ENCODE data around the gene TAF6L. TPM values are rescaled to one million over a fixed set of nuclear protein-coding genes. Genes with fewer than 3 reads are reported as not detected.

TAF6L gene
- total and polyA plus RNA-seq, 9 of the 15 experiments (the other 6 are each of a cell fraction or from before 2014, with no cell fraction given) = 0.04 to 45.5 (median 20.8) TPM

- no peak for TF ChIP-seq CHD7 (IDR thresholded peaks at IDR 0.05; ENCODE audit: low read depth, low read length)
- no peak for TF ChIP-seq ILK (tag; IDR thresholded peaks at IDR 0.05; ENCODE audit: borderline replicate concordance, low read depth)
- no peak for TF ChIP-seq HEY1 (CRISPR knock-in tag; IDR thresholded peaks at IDR 0.05; ENCODE audit: borderline replicate concordance)
- TF ChIP-seq ESRRA (IDR thresholded peaks at IDR 0.05; ENCODE audit: borderline replicate concordance, low read depth) = no peak
- TF ChIP-seq IRF9 (tag; IDR thresholded peaks at IDR 0.05) = no peak
- no peak for TF ChIP-seq NUFIP1 (IDR thresholded peaks at IDR 0.05; ENCODE audit: partially characterized antibody)
- TF ChIP-seq ARID1B (IDR thresholded peaks at IDR 0.05) = no peak
- TF ChIP-seq ZFP1 (CRISPR knock-in tag; IDR thresholded peaks at IDR 0.05) = no peak
- TF ChIP-seq RREB1 (CRISPR knock-in tag; IDR thresholded peaks at IDR 0.05) = no peak
These were observed 6.2 kb downstream of the TAF6L start (continued) for GRCh38 chr11:62777389-62777788.
